Endothelial cell of umbilical vein (primary cell): ENCODE measurements around the gene AK5. TPM values are rescaled to one million over a fixed set of nuclear protein-coding genes. Genes with fewer than 3 reads are reported as not detected.

ENCODE experiments used
- BruUV-seq: library from RNA; stranded (reverse); fragments of 400-500 nt; replicated peaks from 2 replicates; lab custom pipeline; 2021; lab: Mats Ljungman, UMichigan
- CTCF ChIA-PET: fragments of 300-600, 350-600 bp; sonication (Branson Sonifier 250); formaldehyde crosslinking; loops from one replicate; lab custom pipeline; 2021; ENCODE audit warnings: antibody characterized with exemption, inconsistent platforms; lab: Charles Lee
- POLR2A ChIA-PET: fragments of 300-600, 350-600 bp; sonication (Branson Sonifier 250); formaldehyde crosslinking; loops from one replicate; lab custom pipeline; 2021; ENCODE audit warnings: antibody characterized with exemption, inconsistent platforms; lab: Charles Lee
- DNase-seq: peaks from one replicate; pipeline ENCODE4 v3.0.0-alpha.2; 2011; ENCODE audit warnings: low read depth, low spot score
- FAIRE-seq: peaks from 2 replicates; lab custom pipeline; 2011; peaks lifted over from hg19 to GRCh38; lab: Jason Lieb, UNC
- H2AFZ ChIP-seq: 2 replicates; pipeline ENCODE4 v1.6.0; 2012; ENCODE audit warnings: low read depth, low read length, control low read depth, inconsistent platforms
- H3K27ac ChIP-seq: 2 replicates; pipeline ENCODE4 v1.5.1; 2011; ENCODE audit warnings: low read depth, mild to moderate bottlenecking, control low read depth, low read length, moderate library complexity; ENCODE audit not compliant: insufficient read depth
- H3K27me3 ChIP-seq, 2 experiments: 2 replicates each; pipeline versions ENCODE4 v1.6.0 to v1.6.1; 2011; ENCODE audit warnings: low read length in 2 of 2, mixed read lengths in 1 of 2; ENCODE audit not compliant: control insufficient read depth in 2 of 2, insufficient read depth in 2 of 2
- H3K36me3 ChIP-seq, 2 experiments: 2 replicates in 1 of 2; 3 replicates in 1 of 2; pipeline ENCODE4 v1.5.1; 2011; ENCODE audit warnings: low read length in 2 of 2, mild to moderate bottlenecking in 1 of 2, moderate library complexity in 1 of 2; ENCODE audit not compliant: control insufficient read depth in 2 of 2, insufficient read depth in 2 of 2; ENCODE audit errors: extremely low read depth in 1 of 2
- H3K4me1 ChIP-seq: 3 replicates; pipeline ENCODE4 v1.5.1; 2011; ENCODE audit warnings: mild to moderate bottlenecking, low read length; ENCODE audit not compliant: control insufficient read depth, insufficient read depth; ENCODE audit errors: extremely low read depth
- H3K4me2 ChIP-seq: 2 replicates; pipeline ENCODE4 v1.6.1; 2011; ENCODE audit warnings: low read length, control low read depth, mixed read lengths; ENCODE audit not compliant: insufficient read depth
- H3K4me3 ChIP-seq, 3 experiments: fragments of 200-600 bp in 1 of 3; sonication (generic), shearing (Covaris generic) in 1 of 3; replicated peaks in 1 of 3; 2 replicates each; pipeline ENCODE4 v1.5.1; 2011 to 2016; ENCODE audit warnings: control low read depth in 3 of 3, low read length in 3 of 3, mild to moderate bottlenecking in 2 of 3, inconsistent platforms in 1 of 3, low read depth in 1 of 3, moderate library complexity in 1 of 3; ENCODE audit not compliant: insufficient read depth in 1 of 3
- H3K79me2 ChIP-seq: 2 replicates; pipeline ENCODE4 v1.6.0; 2012; ENCODE audit warnings: low read length, inconsistent platforms; ENCODE audit not compliant: control insufficient read depth, insufficient read depth
- H3K9ac ChIP-seq: replicated peaks from 2 replicates; pipeline ENCODE3; 2011; ENCODE audit warnings: low read length, control low read depth; ENCODE audit not compliant: insufficient read depth; ENCODE audit errors: extremely low read depth
- H3K9me1 ChIP-seq: replicated peaks from 3 replicates; pipeline ENCODE4 v1.6.0; 2011; ENCODE audit warnings: mild to moderate bottlenecking, low read length; ENCODE audit not compliant: control insufficient read depth, insufficient read depth; ENCODE audit errors: extremely low read depth
- H3K9me3 ChIP-seq: replicated peaks from 2 replicates; pipeline ENCODE4 v1.5.1; 2012; ENCODE audit warnings: low read length, inconsistent platforms; ENCODE audit not compliant: control insufficient read depth, insufficient read depth
- H4K20me1 ChIP-seq: replicated peaks from 2 replicates; pipeline ENCODE3; 2011; ENCODE audit warnings: mild to moderate bottlenecking, low read length; ENCODE audit not compliant: control insufficient read depth, insufficient read depth; ENCODE audit errors: extremely low read depth
- CTCF ChIP-seq, 2 donors: IDR thresholded peaks; 1 replicate in 1 of 2; 2 replicates in 1 of 2; pipeline ENCODE4 v1.5.1; 2011; ENCODE audit warnings: low read length in 2 of 2, mild to moderate bottlenecking in 2 of 2, moderate library complexity in 2 of 2, control low read depth in 1 of 2, inconsistent platforms in 1 of 2, low read depth in 1 of 2; ENCODE audit not compliant: insufficient read depth in 1 of 2; ENCODE audit errors: extremely low read depth in 1 of 2
- EZH2 ChIP-seq: IDR thresholded peaks from 2 replicates; pipeline ENCODE4 v1.6.1; 2012; ENCODE audit warnings: borderline replicate concordance, low read depth, mild to moderate bottlenecking, moderate library complexity, low read length, inconsistent platforms; ENCODE audit not compliant: severe bottlenecking
- FOS ChIP-seq: IDR thresholded peaks from 2 replicates; pipeline ENCODE4 v1.6.1; 2011; ENCODE audit warnings: mild to moderate bottlenecking, low read length, moderate library complexity, borderline replicate concordance; ENCODE audit not compliant: insufficient read depth
- GATA2 ChIP-seq: IDR thresholded peaks from 2 replicates; pipeline ENCODE4 v1.7.0; 2011; ENCODE audit warnings: low read depth, mild to moderate bottlenecking, moderate library complexity, mixed read lengths, low read length; ENCODE audit not compliant: insufficient read length, insufficient read depth
- JUN ChIP-seq: IDR thresholded peaks from 2 replicates; pipeline ENCODE4 v1.6.1; 2011; ENCODE audit warnings: borderline replicate concordance, low read depth; ENCODE audit not compliant: insufficient read length, insufficient read depth
- MAX ChIP-seq: IDR thresholded peaks from 2 replicates; pipeline ENCODE4 v1.6.1; 2011; ENCODE audit not compliant: insufficient read depth, insufficient read length
- MYC ChIP-seq: IDR thresholded peaks from one replicate; pipeline ENCODE4 v1.6.1; 2011; ENCODE audit warnings: mild to moderate bottlenecking, low read depth, low read length
- POLR2A ChIP-seq: IDR thresholded peaks from 2 replicates; pipeline ENCODE4 v1.6.1; 2012; ENCODE audit warnings: low read depth, mild to moderate bottlenecking, control low read depth, low read length
- POLR2AphosphoS5 ChIP-seq: IDR thresholded peaks from 2 replicates; pipeline ENCODE4 v1.6.1; 2012; ENCODE audit warnings: low read depth, mild to moderate bottlenecking, control low read depth, low read length, moderate library complexity; ENCODE audit not compliant: insufficient read depth
- dilution Hi-C: fragments of 300-500 bp; cut with MboI; formaldehyde crosslinking; loops from one replicate; pipeline ENCODE4 v1.15.0; 2019; ENCODE audit warnings: low sequenced_read_pairs; ENCODE audit not compliant: extremely low pct_ligation_motif_present
- intact Hi-C: fragments of 100-400 bp; cut with micrococcal nuclease; formaldehyde crosslinking; loops from one replicate; pipeline ENCODE4 v1.10.0; 2022
- polyA plus RNA-seq, 4 experiments: library from polyadenylated mRNA; depleted of rRNA in 3 of 4; stranded (reverse) in 3 of 4; unstranded in 1 of 4; fragments of >200 nt; gene quantifications; 2 replicates each; pipeline versions ENCODE4 v1.2.1 to v1.2.3, GENCODE V29; 2011 to 2012; ENCODE audit warnings: missing spikeins in 1 of 4
- total RNA-seq: library from RNA; stranded (reverse); gene quantifications from 2 replicates; pipeline ENCODE4 v1.2.3, GENCODE V29; 2021

The AK5 gene
- total and polyA plus RNA-seq, 2 donors (not counting 3 experiments of a cell fraction or from before 2014, with no cell fraction given) = 5.0 to 7.5 TPM

GRCh38 chr1:77583483-77583882 lies 301.7 kb downstream of the AK5 start:
- dilution Hi-C loops (no loop called here), intact Hi-C loops (no loop called here)
- H3K4me3 ChIP-seq = no peak overlapping the region
- H3K9me3 ChIP-seq = no peaks in the 10 kb centered on the region
- no peaks in the 10 kb centered on the region for H3K9me1 ChIP-seq
- POLR2A ChIA-PET = no interaction called here
- TF ChIP-seq CTCF (IDR thresholded peaks at IDR 0.05; ENCODE audit: extremely low read depth in 1 of 2, insufficient read depth in 1 of 2, low read depth in 1 of 2, low read length in 2 of 2) = no peak
- no peak for TF ChIP-seq MYC
- no peak for TF ChIP-seq POLR2A
- TF ChIP-seq POLR2AphosphoS5 = no peak
- no peak for TF ChIP-seq GATA2
- no peak for TF ChIP-seq EZH2
- TF ChIP-seq MAX = no peak
- no peak for TF ChIP-seq JUN
- no peak for TF ChIP-seq FOS
- FAIRE-seq = no peak
- H3K4me1 ChIP-seq = no peaks in the 10 kb centered on the region
- no peak overlapping the region for H2AFZ ChIP-seq
- no peak overlapping the region for H3K27ac ChIP-seq
- H3K36me3 ChIP-seq = peaks cover 3 to 4% of the 10 kb centered on the region in 2 experiments
- H3K9ac ChIP-seq = no peak overlapping the region
- BruUV-seq = no TSS peak
- no peak overlapping the region for H3K4me2 ChIP-seq
- no peaks in the 10 kb centered on the region for H3K27me3 ChIP-seq
- peaks cover 14% of the 10 kb centered on the region for H3K79me2 ChIP-seq
- CTCF ChIA-PET = no interaction called here
- H4K20me1 ChIP-seq = no peaks in the 10 kb centered on the region
- no peak for DNase-seq
